Posterior vena cava (tissue), 2 donors: ENCODE results near the gene LRRC28. TPM values are rescaled to one million over a fixed set of nuclear protein-coding genes. Genes with fewer than 3 reads are reported as not detected.

Experiments
- DNase-seq: peaks from one replicate; pipeline ENCODE4 v3.0.0-alpha.2; 2020; ENCODE audit warnings: low spot score
- intact Hi-C, 2 donors: fragments of 100-400 bp; cut with DNase I; formaldehyde crosslinking; loops; one replicate each; pipeline versions ENCODE4 v1.14.1 to v1.14.2; 2022 to 2023
- total RNA-seq, 2 donors: library from RNA; stranded (reverse); fragmentation: NEBNext Ultra II Directional; extraction: Animal tissue kit (Norgen Biotek cat#: 25700); gene quantifications; one replicate each; pipeline ENCODE4 v1.2.1, GENCODE V29; 2021
- donor health status: DM: yes; HTN: yes; CAD: no.
- donor health status: DM: yes; HTN: yes; CAD: no.

LRRC28 gene
- total RNA-seq, 2 donors from 2014 or later = 14.6 to 19.8 TPM

GRCh38 chr15:99282586-99282985 is 31.3 kb downstream of the LRRC28 start:
- intact Hi-C loops = no loop called here
- no peak for DNase-seq

- intact Hi-C loops = no loop called here
These were observed 32.4 kb downstream of the LRRC28 start for GRCh38 chr15:99283717-99284116.

GRCh38 chr15:99291643-99292042 is 40.4 kb downstream of the LRRC28 start:
- DNase-seq = no peak
- intact Hi-C loops = no loop called here

More at GRCh38 chr15:99283717-99284116, 32.4 kb downstream of the LRRC28 start:
- DNase-seq = no peak

- intact Hi-C loops = no loop called here
- DNase-seq = no peak
These were observed 44.6 kb downstream of the LRRC28 start for GRCh38 chr15:99295840-99296239.

GRCh38 chr15:99296386-99296785 is 45.1 kb downstream of the LRRC28 start:
- intact Hi-C loops = no loop called here
- no peak for DNase-seq

GRCh38 chr15:99303907-99304306 is 52.6 kb downstream of the LRRC28 start:
- intact Hi-C loops = loop anchor here in 1 of 2 donors (2.0 kb wide), 1 partner anchor 69 kb away; no protein-coding TSS in a partner anchor
- DNase-seq = no peak

GRCh38 chr15:99305761-99306505 is 54.7 kb downstream of the LRRC28 start:
- DNase-seq = no peak
- intact Hi-C loops = no loop called here

- intact Hi-C loops = no loop called here
- DNase-seq = no peak
These were observed 55.5 kb downstream of the LRRC28 start for GRCh38 chr15:99306694-99307338.

GRCh38 chr15:99307735-99308134 is 56.5 kb downstream of the LRRC28 start:
- intact Hi-C loops = no loop called here
- DNase-seq = no peak

- DNase-seq = no peak
- intact Hi-C loops = no loop called here
These were observed 59.5 kb downstream of the LRRC28 start for GRCh38 chr15:99310745-99311144.

GRCh38 chr15:99312228-99312627 is 60.9 kb downstream of the LRRC28 start:
- intact Hi-C loops = no loop called here
- no peak for DNase-seq

GRCh38 chr15:99312794-99313193 is 61.5 kb downstream of the LRRC28 start:
- intact Hi-C loops = no loop called here
- no peak for DNase-seq

GRCh38 chr15:99315636-99316035 is 64.4 kb downstream of the LRRC28 start:
- intact Hi-C loops = no loop called here
- DNase-seq = no peak

GRCh38 chr15:99320374-99321215 is 69.3 kb downstream of the LRRC28 start:
- intact Hi-C loops = no loop called here
- DNase-seq = no peak

- intact Hi-C loops = no loop called here
- DNase-seq = no peak
These were observed 70.2 kb downstream of the LRRC28 start for GRCh38 chr15:99321468-99321867.

- DNase-seq = no peak
- intact Hi-C loops = no loop called here
These were observed 71.5 kb downstream of the LRRC28 start for GRCh38 chr15:99322643-99323405.

- intact Hi-C loops = no loop called here
These were observed 72.9 kb downstream of the LRRC28 start for GRCh38 chr15:99324082-99324620.

GRCh38 chr15:99324700-99325099 is 73.4 kb downstream of the LRRC28 start:
- no peak for DNase-seq
- intact Hi-C loops = no loop called here

More at GRCh38 chr15:99324082-99324620, 72.9 kb downstream of the LRRC28 start:
- no peak for DNase-seq

GRCh38 chr15:99326235-99326634 is 75.0 kb downstream of the LRRC28 start:
- DNase-seq = no peak
- intact Hi-C loops = no loop called here
